Dedifferentiated amniotic fluid mesenchymal stem cell (primary cell): ENCODE results near the gene GPR107.

Experiments
- DNase-seq: peaks from one replicate; pipeline ENCODE4 v3.0.0-alpha.2; 2016; ENCODE audit errors: extremely low spot score

Gene GPR107

DNA sequence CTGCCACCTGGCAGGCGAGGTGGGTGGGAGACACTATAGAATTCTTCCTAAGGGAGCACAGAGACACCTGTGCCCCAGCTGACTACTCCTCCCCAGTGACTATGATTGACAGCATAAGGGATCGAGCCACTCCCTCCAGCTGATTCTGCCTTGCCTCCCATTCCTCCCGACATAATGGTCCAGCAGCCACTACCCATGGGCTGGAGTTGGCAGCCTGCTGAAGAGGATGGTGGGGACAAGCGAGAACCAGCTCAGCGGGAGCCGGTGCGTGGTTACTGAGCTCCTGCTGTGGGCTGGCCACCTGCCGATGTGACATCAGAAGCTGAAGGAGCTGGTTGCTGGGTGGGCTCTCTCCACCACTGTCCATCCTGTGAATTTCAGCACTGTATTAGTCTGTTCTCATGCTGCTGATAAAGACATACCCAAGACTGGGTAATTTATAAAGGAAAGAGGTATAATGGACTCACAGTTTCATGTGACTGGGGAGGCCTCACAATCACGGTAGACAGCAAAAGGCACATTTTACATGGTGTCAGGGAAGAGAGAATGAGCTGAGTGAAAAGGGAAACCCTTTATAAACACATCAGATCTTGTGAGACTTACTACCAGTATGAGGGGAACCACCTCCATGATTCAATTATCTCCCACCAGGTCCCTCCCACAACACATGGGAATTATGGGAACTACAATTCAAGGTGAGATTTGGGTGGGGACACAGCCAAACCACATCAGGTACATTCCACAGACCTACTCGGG is 106.4 kb downstream of the GPR107 start:
- no peak for DNase-seq

DNA sequence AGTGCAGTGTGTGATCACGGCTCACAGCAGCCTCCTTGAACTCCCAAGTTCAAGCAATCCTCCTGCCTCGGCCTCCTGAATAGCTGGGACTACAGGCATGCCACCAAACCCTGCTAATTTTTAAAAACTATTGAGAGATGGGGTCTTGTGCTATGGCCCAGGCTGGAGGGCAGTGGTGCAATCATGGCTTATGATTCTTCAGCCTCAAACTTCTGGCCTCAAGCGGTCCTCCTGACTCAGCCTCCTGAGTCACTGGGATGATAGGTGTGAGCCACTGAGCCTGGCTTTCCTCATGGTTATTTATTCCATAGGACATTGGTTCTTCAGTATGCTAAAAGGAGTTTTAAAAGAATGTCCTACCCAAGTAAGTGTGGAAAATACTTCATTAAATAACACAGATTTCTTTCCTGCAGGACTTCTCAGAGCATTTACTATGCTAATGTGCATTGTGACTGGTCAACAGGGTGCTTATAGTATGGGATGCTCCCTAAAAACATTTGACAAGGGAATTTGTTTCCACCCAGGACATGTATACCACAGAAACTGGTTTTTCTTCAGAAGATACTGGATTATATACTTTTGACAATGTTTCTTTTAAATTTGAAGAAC is 107.3 kb downstream of the GPR107 start:
- DNase-seq = no peak

DNA sequence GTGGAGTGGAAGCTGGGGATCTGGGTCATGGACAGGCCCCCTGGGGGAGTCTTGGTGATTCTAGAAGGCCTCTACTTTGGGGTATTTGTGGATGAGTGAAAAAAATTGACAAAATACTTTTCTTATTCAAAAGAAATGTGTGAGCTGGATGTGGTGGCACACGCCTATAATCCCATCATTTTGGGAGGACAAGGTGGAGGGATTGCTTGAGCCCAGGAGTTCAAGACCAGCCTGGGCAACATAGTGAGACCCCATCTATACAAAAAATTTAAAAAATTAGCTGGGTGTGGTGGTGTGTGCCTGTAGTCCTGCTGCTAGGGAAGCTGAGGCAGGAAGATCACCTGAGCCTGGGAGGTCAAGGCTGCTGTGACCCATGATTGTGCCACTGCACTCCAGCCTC is 111.9 kb downstream of the GPR107 start:
- DNase-seq = no peak

DNA sequence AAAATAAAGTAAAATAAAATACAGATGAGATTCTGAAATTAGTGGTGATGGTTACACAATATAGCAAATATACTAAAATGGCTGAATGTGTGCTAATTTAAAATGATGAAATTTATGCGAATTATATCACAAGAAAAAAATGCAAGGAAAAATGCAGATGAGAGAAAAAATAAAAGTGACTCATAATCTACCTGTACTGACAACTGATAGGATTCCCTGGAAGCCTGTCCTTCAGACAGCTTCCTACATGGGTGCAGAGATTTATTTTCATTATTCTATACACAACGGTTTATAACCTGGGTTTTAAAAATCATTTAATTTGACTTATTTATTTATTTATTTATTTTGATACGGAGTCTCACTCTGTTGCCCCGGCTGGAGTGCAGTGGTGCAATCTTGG is 112.7 kb downstream of the GPR107 start:
- no peak for DNase-seq

GRCh38 chr9:130167927-130168326 is 114.2 kb downstream of the GPR107 start:
- DNase-seq = no peak

DNA sequence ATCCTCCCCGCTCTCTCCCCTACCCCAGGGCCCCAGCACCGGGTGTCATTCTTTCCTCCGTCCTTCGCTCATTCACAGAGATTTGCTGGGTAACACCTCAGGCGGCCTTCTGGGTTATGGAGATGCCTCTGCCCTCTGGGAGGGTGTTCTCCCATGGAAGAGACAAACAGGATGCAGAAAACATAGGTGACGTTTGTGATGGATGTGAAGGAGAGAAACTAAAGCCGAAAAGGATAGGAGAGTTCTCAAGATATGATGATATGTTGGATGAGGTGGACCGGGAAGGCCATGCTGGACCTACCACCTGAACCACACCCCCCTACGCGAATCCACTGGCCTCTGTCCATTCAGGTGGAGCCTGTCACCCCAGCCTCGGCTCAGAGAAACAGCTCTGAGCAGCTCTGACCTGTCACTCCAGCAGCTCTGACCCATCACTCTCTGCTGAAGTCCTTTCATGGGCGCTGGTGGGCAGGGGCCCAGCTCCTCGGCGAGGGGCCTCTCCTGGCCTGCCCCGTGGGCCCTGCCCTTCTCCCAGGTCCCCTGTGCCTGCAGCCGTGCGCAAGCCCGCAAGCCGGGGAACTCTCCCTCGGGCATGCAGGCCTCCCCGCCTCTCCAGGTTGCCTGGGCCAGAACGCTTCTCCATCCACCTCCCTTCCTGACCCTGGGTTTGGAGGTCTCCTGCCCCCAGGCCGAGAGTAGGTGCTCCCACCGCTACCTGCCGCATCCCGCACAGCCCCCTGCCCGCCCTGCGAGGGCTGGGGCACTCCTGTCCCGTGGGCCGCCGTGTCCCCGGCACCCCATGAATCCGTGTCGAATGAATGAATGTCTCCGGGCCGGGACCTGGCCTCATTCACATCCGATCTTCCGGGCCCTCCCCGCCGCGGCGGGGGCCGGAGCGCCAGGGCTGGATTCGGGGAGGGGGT is 117.8 kb downstream of the GPR107 start:
- no peak for DNase-seq

GRCh38 chr9:130172161-130172857 is 118.6 kb downstream of the GPR107 start, which contains the start of gene NCS1:
Gene NCS1 (plus strand): TSS chr9:130172404. CDS start chr9:130172664, 260 bp downstream.
- DNase-seq = peak; percentile 45

GRCh38 chr9:130172858-130173665 is 119.4 kb downstream of the GPR107 start:
- peak; percentile 22 for DNase-seq

- no peak for DNase-seq
These were observed 119.9 kb downstream of the GPR107 start for GRCh38 chr9:130173666-130173983.

- no peak for DNase-seq
These were observed 120.3 kb downstream of the GPR107 start for GRCh38 chr9:130174025-130174424.

DNA sequence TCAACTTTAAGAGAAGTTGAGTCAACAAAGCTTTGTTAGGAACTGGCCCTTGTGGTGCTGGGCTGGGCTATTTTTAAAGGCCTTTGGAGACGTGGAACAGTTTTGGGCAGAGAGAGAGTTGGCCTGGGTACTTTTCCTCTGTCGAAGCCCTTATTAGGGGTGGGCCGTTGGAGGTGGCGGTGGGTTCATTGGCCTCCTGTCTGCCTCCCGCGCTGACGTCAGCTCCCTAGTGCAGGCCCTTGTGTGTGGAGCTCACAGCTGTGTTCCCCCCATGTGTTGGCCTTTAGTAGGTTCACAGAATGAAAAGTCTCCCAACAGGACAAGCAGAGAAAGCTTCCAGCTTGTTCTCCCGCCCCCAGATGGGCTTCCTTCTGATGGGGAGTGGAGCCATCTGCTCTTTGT is 121.2 kb downstream of the GPR107 start:
- DNase-seq = no peak

GRCh38 chr9:130175355-130175754 is 121.6 kb downstream of the GPR107 start:
- DNase-seq = no peak

DNA sequence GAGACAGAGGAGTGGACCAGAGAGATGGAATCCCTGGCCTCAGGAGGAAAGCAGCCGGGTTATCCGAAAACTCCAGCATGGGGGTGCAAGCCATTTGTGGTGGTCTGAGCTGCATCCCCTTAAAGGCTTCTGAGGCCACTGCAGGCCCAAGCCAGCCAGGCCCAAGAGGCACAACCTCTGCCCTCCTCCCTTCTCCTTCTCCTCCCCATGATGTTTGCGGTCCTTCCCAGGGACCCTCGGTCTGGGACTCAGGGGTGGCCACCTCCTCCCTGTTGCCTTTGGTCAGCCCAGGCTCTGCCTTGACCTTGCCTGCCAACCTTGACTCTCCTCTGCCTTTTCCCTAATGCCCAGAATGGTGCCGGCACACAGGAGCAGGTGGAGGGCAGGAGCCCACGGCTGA is 123.1 kb downstream of the GPR107 start:
- no peak for DNase-seq

GRCh38 chr9:130177898-130178805 is 124.4 kb downstream of the GPR107 start:
- DNase-seq = no peak

GRCh38 chr9:130179331-130179907 is 125.7 kb downstream of the GPR107 start:
- no peak for DNase-seq

DNA sequence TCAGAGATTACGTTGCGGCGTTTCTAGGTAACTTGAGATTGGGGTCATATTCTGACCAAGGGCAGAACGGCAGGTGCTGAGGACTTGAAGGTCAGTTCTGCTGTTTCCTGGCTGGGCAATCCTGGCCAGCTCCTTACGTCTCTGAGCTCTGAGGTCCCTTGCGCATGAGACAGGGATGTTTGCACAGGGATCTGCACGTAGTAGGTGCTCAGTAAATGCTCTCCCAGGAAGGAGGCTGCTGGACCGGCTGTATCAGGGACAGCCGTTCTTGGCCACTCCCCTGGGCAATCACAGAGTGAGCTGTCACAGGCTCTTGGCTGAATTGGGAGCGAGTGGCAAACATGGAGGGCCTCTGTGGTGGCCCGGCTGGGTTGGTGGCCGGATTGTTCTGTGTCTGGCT is 126.8 kb downstream of the GPR107 start:
- no peak for DNase-seq

GRCh38 chr9:130181678-130182380 is 128.1 kb downstream of the GPR107 start:
- DNase-seq = no peak

GRCh38 chr9:130182381-130182909 is 128.7 kb downstream of the GPR107 start:
- no peak for DNase-seq
